Measurements from ENCODE around the gene ROS1.
"Not testable (repeated sequence)": the region's sequence is repeated elsewhere in the genome, so short reads cannot be mapped to it uniquely, and the experiment has no call there.

Gene ROS1

DNA sequence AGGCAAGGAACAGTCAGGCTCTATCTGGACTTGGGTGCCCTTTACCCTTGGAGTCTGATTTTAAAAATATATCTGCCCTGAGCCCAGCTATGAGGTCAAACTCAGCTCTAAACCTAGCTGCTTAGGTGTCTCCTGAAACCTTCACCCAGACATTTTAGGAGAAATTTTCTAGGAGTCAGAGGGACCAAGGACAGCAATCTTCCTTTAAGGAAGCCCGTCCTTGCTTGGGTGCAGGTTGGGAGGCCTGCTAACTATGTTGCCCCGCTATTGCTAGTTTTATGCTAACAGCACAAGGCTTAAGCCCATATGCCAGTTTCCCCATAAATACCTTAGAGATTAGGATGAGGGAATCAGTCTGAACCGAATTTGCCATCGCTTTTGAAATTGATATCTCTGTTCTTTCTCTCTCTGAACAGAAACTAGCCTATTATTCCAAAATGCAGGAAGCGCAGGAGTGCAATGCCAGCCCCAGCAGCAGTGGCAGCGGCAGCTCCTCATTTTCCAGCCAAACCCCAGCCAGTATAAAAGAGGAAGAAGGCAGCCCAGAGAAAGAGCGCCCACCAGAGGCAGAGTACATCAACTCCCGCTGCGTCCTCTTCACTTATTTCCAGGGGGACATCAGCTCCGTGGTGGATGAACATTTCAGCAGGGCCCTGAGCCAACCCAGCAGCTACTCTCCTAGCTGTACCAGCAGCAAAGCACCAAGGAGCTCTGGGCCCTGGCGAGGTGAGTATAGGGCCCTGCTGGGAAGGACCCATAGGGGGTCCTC is 157.8 kb downstream of the ROS1 start:
- H3K36me3 ChIP-seq (ENCODE audit: control insufficient read depth, insufficient read depth, low read length) = no peaks in the 10 kb centered on the region
- no peak overlapping the region for H3K27ac ChIP-seq (ENCODE audit: low read depth, low read length)
- peaks cover 100% of the 10 kb centered on the region for H3K27me3 ChIP-seq (ENCODE audit: control insufficient read depth, insufficient read depth, low read length)
- H3K4me1 ChIP-seq (ENCODE audit: control insufficient read depth, insufficient read depth, low read length) = peaks cover 36% of the 10 kb centered on the region
- no peak overlapping the region for H3K9ac ChIP-seq (ENCODE audit: low read depth, low read length)
- no peak overlapping the region for H3K4me3 ChIP-seq (ENCODE audit: low read depth, low read length)
- no peaks in the 10 kb centered on the region for H3K9me3 ChIP-seq (ENCODE audit: control insufficient read depth, insufficient read depth, low read length)

DNA sequence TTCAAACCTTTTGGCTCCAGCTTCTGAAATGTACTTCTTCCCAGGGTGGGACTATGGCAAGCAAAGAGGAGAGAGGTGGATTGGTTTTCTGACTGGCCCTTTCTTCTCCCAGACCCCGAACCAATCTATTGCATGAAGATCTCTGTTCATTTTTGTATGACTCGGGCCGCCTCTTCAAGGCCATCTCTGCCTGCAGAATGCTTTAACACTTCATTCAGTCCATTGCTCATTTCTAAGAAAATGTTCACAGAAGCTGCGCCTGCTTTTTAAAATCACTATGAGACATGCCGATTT is 158.7 kb downstream of the ROS1 start:
- H3K27ac ChIP-seq (ENCODE audit: low read depth, low read length) = no peak overlapping the region
- no peaks in the 10 kb centered on the region for H3K36me3 ChIP-seq (ENCODE audit: control insufficient read depth, insufficient read depth, low read length)
- no peaks in the 10 kb centered on the region for H3K9me3 ChIP-seq (ENCODE audit: control insufficient read depth, insufficient read depth, low read length)
- H3K27me3 ChIP-seq (ENCODE audit: control insufficient read depth, insufficient read depth, low read length) = peaks cover 100% of the 10 kb centered on the region
- H3K9ac ChIP-seq (ENCODE audit: low read depth, low read length) = no peak overlapping the region
- H3K4me1 ChIP-seq (ENCODE audit: control insufficient read depth, insufficient read depth, low read length) = peaks cover 31% of the 10 kb centered on the region
- no peak overlapping the region for H3K4me3 ChIP-seq (ENCODE audit: low read depth, low read length)

DNA sequence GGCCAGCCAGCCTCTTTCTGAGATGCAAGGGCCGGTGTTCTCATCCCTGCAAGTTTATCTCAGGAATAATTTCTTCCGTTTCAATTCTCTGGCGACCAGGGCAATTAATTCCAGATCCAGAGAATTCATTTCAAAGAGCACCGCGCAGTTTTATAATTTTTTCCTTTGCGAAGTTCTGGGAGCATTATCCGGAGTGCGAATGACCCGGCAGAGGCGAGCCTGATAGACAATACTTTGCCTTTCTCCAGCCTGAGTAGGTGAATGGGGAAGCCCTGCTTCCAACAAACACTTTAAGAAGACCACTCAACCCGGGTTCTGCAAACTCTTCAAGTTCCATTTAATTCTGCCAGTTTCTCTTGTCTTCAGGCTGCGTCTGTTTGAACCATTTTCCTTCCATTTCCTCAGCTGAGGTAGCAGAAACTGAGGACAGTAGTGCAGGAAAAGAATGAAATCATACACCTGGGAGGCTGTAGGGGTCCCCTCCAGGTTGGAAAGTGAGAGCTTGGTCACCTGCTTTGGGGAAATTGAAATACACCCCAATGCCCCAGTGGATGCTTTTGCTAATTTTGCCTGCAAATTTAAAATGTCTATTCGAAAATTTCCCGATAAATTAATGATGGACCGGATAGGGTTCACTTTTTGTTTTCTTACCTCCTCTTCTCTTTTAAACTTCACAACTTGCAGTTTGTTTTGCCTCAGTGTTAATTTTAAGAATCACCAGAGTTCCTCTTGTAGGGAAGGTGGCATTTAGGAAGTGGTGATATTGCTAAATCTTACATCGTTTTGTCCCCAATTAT is 159.3 kb downstream of the ROS1 start:
- Histone ChIP-seq H3K36me3 (ENCODE audit: control insufficient read depth, insufficient read depth, low read length) (no peaks in the 10 kb centered on the region), H3K27me3 (ENCODE audit: control insufficient read depth, insufficient read depth, low read length) (peaks cover 100% of the 10 kb centered on the region), H3K9me3 (ENCODE audit: control insufficient read depth, insufficient read depth, low read length) (no peaks in the 10 kb centered on the region), H3K27ac (ENCODE audit: low read depth, low read length) (no peak overlapping the region), H3K9ac (ENCODE audit: low read depth, low read length) (no peak overlapping the region), H3K4me3 (ENCODE audit: low read depth, low read length) (peak overlapping the region; percentile 64), H3K4me1 (ENCODE audit: control insufficient read depth, insufficient read depth, low read length) (peaks cover 27% of the 10 kb centered on the region)

DNA sequence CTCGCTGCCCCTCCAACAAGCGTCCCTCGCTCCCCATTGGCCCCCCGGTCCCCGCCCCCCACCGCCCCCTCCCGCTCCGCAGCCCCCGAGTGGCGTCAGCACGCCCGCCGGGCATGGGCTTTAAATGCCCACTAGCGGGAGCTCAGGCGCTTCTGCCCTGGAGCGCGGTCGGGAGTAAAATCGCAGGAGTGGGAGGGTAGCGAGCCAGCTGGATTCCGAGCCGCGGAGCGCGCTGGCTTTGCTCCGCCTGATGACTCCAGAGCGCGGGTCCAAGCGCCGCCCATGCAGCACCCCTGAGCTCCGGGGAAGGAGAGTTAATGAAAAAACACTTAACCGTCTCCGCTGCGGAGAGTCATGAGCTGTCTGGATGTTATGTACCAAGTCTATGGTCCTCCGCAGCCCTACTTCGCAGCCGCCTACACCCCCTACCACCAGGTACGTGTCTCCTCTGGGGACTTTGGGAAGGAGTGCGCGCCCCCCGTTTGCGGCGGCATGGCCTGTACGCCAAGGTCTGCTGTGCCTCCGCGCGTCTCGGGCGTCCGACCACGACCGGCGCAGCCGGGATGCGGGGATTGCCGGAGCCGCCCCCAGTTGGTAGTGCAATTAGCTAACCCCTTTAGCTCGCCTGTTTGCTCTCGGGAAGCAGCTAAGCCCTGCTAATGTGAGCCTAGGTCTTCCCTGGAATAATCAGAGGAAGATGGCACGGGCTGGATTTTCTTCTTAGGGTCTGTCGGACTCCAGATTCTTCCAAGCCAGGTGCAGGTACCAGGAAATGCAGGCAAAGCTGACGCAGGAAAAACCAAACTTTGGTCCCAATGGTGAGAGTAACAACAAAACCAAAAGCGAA is 160.1 kb downstream of the ROS1 start, which contains the start of gene VGLL2:
Gene VGLL2, plus strand, starts transcription at position 149 of the 847 bp plus-strand sequence. Its CDS starts 206 bp downstream, at position 355.
- Histone ChIP-seq H3K4me1 (ENCODE audit: control insufficient read depth, insufficient read depth, low read length) (peaks cover 25% of the 10 kb centered on the region), H3K9me3 (ENCODE audit: control insufficient read depth, insufficient read depth, low read length) (no peaks in the 10 kb centered on the region), H3K27ac (ENCODE audit: low read depth, low read length) (no peak within 1 kb of the TSS), H3K27me3 (ENCODE audit: control insufficient read depth, insufficient read depth, low read length) (peaks cover 98% of the 10 kb centered on the region), H3K36me3 (ENCODE audit: control insufficient read depth, insufficient read depth, low read length) (no peaks in the 10 kb centered on the region), H3K4me3 (ENCODE audit: low read depth, low read length) (peak within 1 kb of the TSS; percentile 64), H3K9ac (ENCODE audit: low read depth, low read length) (no peak within 1 kb of the TSS)

DNA sequence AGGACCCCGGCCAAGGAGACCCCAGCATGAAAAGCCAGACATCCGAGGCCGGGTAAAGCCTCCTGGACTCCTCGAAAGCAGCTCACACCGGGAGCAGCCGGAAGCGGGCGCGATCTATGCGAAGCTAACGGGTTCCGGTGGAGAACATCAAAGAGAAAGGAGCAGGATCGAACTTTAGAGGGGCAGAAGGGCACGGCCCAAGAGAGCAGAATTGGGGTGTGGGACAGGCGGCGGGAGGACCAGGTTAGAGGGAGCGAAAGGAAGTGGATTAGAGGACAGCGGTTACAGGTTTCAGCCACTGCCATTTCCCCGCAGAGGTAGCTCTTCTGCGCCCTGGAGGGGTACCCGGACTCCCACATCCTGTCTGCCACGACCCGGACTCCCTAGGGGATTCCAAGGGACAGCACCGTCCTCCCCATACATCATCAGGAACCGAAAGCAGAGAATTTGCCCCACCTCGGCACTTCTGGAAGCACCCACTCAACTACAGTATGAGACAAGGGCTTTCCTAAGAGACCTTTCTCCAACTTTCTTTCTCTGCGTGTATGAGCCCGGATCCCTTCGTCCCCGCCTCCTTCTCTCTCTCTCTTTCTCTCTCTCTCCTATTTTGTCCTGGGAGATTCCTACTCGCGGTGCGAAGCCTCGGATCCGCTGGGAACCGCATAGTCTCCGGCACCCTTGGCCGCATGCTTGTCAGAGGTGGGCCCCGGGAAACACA is 160.9 kb downstream of the ROS1 start:
- no peaks in the 10 kb centered on the region for H3K36me3 ChIP-seq (ENCODE audit: control insufficient read depth, insufficient read depth, low read length)
- no peaks in the 10 kb centered on the region for H3K9me3 ChIP-seq (ENCODE audit: control insufficient read depth, insufficient read depth, low read length)
- peak overlapping the region; percentile 64 for H3K4me3 ChIP-seq (ENCODE audit: low read depth, low read length)
- peaks cover 22% of the 10 kb centered on the region for H3K4me1 ChIP-seq (ENCODE audit: control insufficient read depth, insufficient read depth, low read length)
- H3K27ac ChIP-seq (ENCODE audit: low read depth, low read length) = no peak overlapping the region
- H3K9ac ChIP-seq (ENCODE audit: low read depth, low read length) = no peak overlapping the region
- peaks cover 96% of the 10 kb centered on the region for H3K27me3 ChIP-seq (ENCODE audit: control insufficient read depth, insufficient read depth, low read length)

DNA sequence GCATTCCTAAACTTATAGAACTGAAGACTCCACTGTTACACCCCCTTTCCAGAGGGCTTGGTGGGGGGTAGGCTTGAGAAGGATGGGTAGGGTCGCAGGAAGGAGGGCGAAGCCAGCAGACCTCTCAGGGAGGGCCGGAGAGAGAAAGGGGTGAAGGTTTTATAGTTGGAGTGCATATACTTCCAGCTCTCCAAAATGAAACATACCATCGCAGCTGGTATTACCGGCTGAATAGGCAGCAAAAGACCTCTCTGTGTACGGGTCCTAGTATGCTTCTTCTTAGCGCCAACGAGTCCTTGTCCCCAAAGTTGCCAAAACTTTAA is 161.4 kb downstream of the ROS1 start:
- Histone ChIP-seq H3K4me3 (ENCODE audit: low read depth, low read length) (peak overlapping the region; percentile 64), H3K27me3 (ENCODE audit: control insufficient read depth, insufficient read depth, low read length) (peaks cover 91% of the 10 kb centered on the region), H3K9ac (ENCODE audit: low read depth, low read length) (no peak overlapping the region), H3K9me3 (ENCODE audit: control insufficient read depth, insufficient read depth, low read length) (no peaks in the 10 kb centered on the region), H3K4me1 (ENCODE audit: control insufficient read depth, insufficient read depth, low read length) (peaks cover 17% of the 10 kb centered on the region), H3K36me3 (ENCODE audit: control insufficient read depth, insufficient read depth, low read length) (no peaks in the 10 kb centered on the region), H3K27ac (ENCODE audit: low read depth, low read length) (no peak overlapping the region)

- H3K36me3 ChIP-seq (ENCODE audit: control insufficient read depth, insufficient read depth, low read length) = no peaks in the 10 kb centered on the region
- H3K9ac ChIP-seq (ENCODE audit: low read depth, low read length) = no peak overlapping the region
- H3K27me3 ChIP-seq (ENCODE audit: control insufficient read depth, insufficient read depth, low read length) = peaks cover 82% of the 10 kb centered on the region
- H3K4me3 ChIP-seq (ENCODE audit: low read depth, low read length) = no peak overlapping the region
- no peaks in the 10 kb centered on the region for H3K9me3 ChIP-seq (ENCODE audit: control insufficient read depth, insufficient read depth, low read length)
- H3K27ac ChIP-seq (ENCODE audit: low read depth, low read length) = no peak overlapping the region
- H3K4me1 ChIP-seq (ENCODE audit: control insufficient read depth, insufficient read depth, low read length) = peaks cover 17% of the 10 kb centered on the region
Measured at GRCh38 chr6:117263353-117263927, 162.3 kb downstream of the ROS1 start.

DNA sequence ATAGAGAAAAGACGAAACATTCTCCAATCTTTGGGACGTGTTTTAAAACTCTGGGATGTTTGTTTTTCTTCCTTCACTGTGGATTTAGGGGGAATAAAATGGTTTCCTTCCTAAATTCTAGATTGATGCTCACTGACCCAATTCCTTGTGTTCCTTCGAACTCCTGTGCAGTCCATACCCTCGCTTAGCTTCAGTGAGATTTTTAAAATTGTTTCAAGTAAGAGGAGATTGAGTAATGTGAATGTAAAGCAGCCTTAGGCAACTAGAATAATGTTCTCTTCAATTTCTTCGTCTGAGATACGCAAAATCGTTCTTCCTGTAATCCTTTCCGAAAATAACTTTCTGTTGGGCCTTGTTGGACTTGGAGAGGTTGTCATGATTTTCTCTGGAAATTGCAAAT is 162.9 kb downstream of the ROS1 start:
- no peak overlapping the region for H3K9ac ChIP-seq (ENCODE audit: low read depth, low read length)
- peaks cover 76% of the 10 kb centered on the region for H3K27me3 ChIP-seq (ENCODE audit: control insufficient read depth, insufficient read depth, low read length)

GRCh38 chr6:117253785-117254184 is 172.0 kb downstream of the ROS1 start:
- H3K27ac ChIP-seq (ENCODE audit: low read depth, low read length) = no peak overlapping the region
- H3K4me3 ChIP-seq (ENCODE audit: low read depth, low read length) = no peak overlapping the region
- no peaks in the 10 kb centered on the region for H3K4me1 ChIP-seq (ENCODE audit: control insufficient read depth, insufficient read depth, low read length)
- no peaks in the 10 kb centered on the region for H3K27me3 ChIP-seq (ENCODE audit: control insufficient read depth, insufficient read depth, low read length)
- H3K36me3 ChIP-seq (ENCODE audit: control insufficient read depth, insufficient read depth, low read length) = no peaks in the 10 kb centered on the region
- H3K9me3 ChIP-seq (ENCODE audit: control insufficient read depth, insufficient read depth, low read length) = no peaks in the 10 kb centered on the region
- H3K9ac ChIP-seq (ENCODE audit: low read depth, low read length) = no peak overlapping the region

More for the DNA sequence above, 162.9 kb downstream of the ROS1 start:
- Histone ChIP-seq H3K27ac (ENCODE audit: low read depth, low read length) (no peak overlapping the region), H3K4me3 (ENCODE audit: low read depth, low read length) (no peak overlapping the region), H3K4me1 (ENCODE audit: control insufficient read depth, insufficient read depth, low read length) (peaks cover 14% of the 10 kb centered on the region), H3K36me3 (ENCODE audit: control insufficient read depth, insufficient read depth, low read length) (no peaks in the 10 kb centered on the region), H3K9me3 (ENCODE audit: control insufficient read depth, insufficient read depth, low read length) (no peaks in the 10 kb centered on the region)

GRCh38 chr6:117244979-117245378 is 180.8 kb downstream of the ROS1 start:
- not testable (repeated sequence) for H3K4me1 ChIP-seq (ENCODE audit: control insufficient read depth, insufficient read depth, low read length); H3K36me3 ChIP-seq (ENCODE audit: control insufficient read depth, insufficient read depth, low read length); H3K27me3 ChIP-seq (ENCODE audit: control insufficient read depth, insufficient read depth, low read length); H3K9me3 ChIP-seq (ENCODE audit: control insufficient read depth, insufficient read depth, low read length); H3K27ac ChIP-seq (ENCODE audit: low read depth, low read length)
- Histone ChIP-seq H3K9ac (ENCODE audit: low read depth, low read length) (peak overlapping the region; percentile 51; the same call in 1 of the 2 replicates), H3K4me3 (ENCODE audit: low read depth, low read length) (peak overlapping the region; percentile 55; the same call in 1 of the 2 replicates)
